Measurements from ENCODE around the gene AMIGO3. TPM values are rescaled to one million over a fixed set of nuclear protein-coding genes. Genes with fewer than 3 reads are reported as not detected.

Gene AMIGO3, protein sequence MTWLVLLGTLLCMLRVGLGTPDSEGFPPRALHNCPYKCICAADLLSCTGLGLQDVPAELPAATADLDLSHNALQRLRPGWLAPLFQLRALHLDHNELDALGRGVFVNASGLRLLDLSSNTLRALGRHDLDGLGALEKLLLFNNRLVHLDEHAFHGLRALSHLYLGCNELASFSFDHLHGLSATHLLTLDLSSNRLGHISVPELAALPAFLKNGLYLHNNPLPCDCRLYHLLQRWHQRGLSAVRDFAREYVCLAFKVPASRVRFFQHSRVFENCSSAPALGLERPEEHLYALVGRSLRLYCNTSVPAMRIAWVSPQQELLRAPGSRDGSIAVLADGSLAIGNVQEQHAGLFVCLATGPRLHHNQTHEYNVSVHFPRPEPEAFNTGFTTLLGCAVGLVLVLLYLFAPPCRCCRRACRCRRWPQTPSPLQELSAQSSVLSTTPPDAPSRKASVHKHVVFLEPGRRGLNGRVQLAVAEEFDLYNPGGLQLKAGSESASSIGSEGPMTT
- 1 to 10 TPM in 1 of 2 donors, under 1 TPM in 1; 0.44 to 1.1 TPM for total RNA-seq

DNA sequence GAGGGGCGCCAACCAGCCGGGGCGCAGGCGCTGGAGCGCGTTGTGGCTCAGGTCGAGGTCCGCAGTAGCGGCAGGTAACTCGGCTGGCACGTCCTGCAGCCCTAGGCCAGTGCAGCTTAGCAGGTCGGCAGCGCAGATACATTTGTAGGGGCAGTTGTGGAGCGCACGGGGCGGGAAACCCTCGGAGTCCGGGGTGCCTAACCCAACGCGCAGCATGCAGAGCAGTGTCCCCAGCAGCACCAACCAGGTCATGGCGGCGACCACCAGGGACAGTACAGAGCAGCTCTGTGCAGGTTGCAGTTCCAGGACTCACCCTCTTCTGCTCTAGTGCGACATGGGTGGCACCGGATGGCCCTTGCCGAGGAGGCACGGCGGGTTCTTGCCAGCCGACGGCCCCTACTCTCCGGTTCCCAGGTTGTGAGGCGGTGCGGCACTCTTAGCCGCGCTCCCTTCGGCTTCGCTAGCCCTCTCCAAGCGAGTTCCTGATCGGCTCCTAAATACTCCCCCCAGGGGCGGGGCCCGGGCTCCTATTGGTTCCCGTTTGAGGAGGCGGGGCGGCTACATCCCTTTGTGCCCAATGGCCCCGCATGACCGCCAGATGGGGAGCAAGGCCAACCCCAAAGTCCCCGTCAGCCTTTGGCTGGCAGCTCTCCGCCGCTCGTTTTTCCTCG lies at the start of gene AMIGO3:
AMIGO3 (minus strand) TSS at position 471 of the 671 bp plus-strand sequence; CDS start at position 252, 219 bp downstream.
- Histone ChIP-seq H3K4me3 (peak within 1 kb of the TSS; percentile 39 to 62), H3K27me3 (no peaks in the 10 kb centered on the region), H3K4me1 (peaks cover 0 to 33% of the 10 kb centered on the region in 2 donors), H3K9me3 (no peaks in the 10 kb centered on the region), H3K36me3 (peaks cover 30% of the 10 kb centered on the region), H3K27ac (peak within 1 kb of the TSS; percentile 62 to 64)
- peak; percentile 97 for DNase-seq (ENCODE audit: low spot score)
- TF ChIP-seq, protein P1, sequence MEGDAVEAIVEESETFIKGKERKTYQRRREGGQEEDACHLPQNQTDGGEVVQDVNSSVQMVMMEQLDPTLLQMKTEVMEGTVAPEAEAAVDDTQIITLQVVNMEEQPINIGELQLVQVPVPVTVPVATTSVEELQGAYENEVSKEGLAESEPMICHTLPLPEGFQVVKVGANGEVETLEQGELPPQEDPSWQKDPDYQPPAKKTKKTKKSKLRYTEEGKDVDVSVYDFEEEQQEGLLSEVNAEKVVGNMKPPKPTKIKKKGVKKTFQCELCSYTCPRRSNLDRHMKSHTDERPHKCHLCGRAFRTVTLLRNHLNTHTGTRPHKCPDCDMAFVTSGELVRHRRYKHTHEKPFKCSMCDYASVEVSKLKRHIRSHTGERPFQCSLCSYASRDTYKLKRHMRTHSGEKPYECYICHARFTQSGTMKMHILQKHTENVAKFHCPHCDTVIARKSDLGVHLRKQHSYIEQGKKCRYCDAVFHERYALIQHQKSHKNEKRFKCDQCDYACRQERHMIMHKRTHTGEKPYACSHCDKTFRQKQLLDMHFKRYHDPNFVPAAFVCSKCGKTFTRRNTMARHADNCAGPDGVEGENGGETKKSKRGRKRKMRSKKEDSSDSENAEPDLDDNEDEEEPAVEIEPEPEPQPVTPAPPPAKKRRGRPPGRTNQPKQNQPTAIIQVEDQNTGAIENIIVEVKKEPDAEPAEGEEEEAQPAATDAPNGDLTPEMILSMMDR (IDR thresholded peaks at IDR 0.05) = peak; percentile 28 to 67

DNA sequence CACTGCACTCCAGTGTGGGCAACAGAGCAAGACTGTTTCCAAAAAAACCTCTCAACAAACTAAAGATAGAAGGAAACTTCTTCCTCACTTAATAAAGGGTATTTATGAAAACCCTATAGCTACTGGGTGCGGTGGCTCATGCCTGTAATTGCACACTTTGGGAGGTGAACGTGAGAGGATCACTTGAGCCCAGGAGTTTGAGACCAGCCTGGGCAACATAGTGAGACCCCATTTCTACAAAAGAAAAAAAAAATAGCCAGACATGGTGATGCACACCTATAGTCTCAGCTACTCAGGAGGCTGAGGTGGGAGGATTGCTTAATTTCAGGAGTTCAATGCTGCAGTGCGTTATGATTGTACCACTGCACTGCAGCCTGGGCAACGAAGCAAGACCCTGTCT lies 44.5 kb upstream of the AMIGO3 start:
- no peak overlapping the region for H3K27ac ChIP-seq
- no peak overlapping the region for H3K4me3 ChIP-seq
- no peaks in the 10 kb centered on the region for H3K27me3 ChIP-seq
- TF ChIP-seq, protein P1 (IDR thresholded peaks at IDR 0.05) = no peak
- DNase-seq (ENCODE audit: low spot score) = no peak
- H3K9me3 ChIP-seq = no peaks in the 10 kb centered on the region
- H3K4me1 ChIP-seq = no peaks in the 10 kb centered on the region
- H3K36me3 ChIP-seq = no peaks in the 10 kb centered on the region

DNA sequence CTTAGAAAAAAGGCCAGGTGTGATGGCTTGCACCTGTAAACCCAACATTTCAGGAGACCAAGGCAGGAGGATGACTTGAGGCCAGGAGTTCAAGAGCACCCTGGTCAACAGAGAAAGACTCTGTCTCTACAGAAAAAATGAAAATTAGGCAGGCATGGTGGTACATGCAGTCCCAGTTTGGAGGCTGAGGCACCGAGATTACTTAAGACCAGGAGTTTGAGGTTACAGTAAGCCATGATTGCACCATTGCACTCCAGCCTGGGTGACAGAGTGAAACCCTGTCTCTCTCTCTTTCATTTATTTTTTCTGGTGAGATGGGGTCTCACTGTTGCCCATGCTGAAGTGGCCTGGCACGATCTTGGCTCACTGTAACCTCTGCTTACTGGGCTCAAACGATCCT lies 42.2 kb upstream of the AMIGO3 start:
- Histone ChIP-seq H3K27me3 (no peaks in the 10 kb centered on the region), H3K4me1 (no peaks in the 10 kb centered on the region), H3K4me3 (no peak overlapping the region), H3K9me3 (no peaks in the 10 kb centered on the region), H3K27ac (no peak overlapping the region), H3K36me3 (no peaks in the 10 kb centered on the region)
- DNase-seq (ENCODE audit: low spot score) = peak; percentile 23
- TF ChIP-seq, protein P1 (IDR thresholded peaks at IDR 0.05) = no peak

DNA sequence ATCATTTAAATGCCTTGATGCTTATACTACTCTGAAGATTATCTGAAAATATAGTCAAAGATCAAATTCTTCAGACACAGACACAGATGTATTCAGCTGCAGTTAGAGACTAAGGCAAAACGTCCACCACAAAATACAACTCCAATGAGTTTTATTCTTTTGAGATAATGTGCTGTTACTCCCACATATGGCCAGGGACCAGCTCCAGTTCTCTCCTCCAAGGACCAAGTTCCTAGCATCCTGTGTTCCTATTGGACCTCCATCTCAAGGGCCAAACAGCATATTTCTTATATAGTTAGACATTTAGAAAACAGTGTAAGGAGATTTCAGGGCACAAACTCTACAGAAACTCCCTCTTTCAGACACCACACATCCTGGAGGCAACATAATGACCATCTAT lies 39.7 kb upstream of the AMIGO3 start:
- Histone ChIP-seq H3K9me3 (no peaks in the 10 kb centered on the region), H3K4me1 (peaks cover 0 to 1% of the 10 kb centered on the region in 2 donors), H3K4me3 (no peak overlapping the region), H3K27me3 (no peaks in the 10 kb centered on the region), H3K27ac (no peak overlapping the region), H3K36me3 (no peaks in the 10 kb centered on the region)
- peak; percentile 9 for DNase-seq (ENCODE audit: low spot score)
- TF ChIP-seq, protein P1 (IDR thresholded peaks at IDR 0.05) = no peak

DNA sequence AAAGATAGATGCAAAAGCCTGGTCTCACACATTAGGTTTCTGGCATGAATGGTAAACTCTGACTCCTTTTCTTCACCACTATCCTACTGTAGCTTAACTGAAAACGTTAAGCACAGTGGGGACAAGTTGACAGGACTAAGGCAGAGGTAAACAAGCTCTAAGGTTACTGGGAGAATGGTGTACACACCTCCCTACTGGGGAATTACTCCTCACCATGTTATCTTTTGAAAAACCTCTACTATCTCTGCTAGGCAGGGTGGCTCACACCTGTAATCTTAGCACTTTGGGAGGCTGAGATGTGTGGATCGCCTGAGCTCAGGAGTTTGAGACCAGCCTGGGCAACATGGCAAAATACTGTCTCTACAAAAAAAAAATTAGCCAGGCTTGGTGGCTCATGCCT lies 37.7 kb upstream of the AMIGO3 start:
- peaks cover 0 to 8% of the 10 kb centered on the region in 2 donors for H3K4me1 ChIP-seq
- H3K36me3 ChIP-seq = no peaks in the 10 kb centered on the region
- H3K9me3 ChIP-seq = no peaks in the 10 kb centered on the region
- TF ChIP-seq, protein P1 (IDR thresholded peaks at IDR 0.05) = no peak
- no peak overlapping the region for H3K4me3 ChIP-seq
- H3K27me3 ChIP-seq = no peaks in the 10 kb centered on the region
- H3K27ac ChIP-seq = no peak overlapping the region
- DNase-seq (ENCODE audit: low spot score) = peak; percentile 11

All from right atrium auricular region (tissue), 2 donors.